H1 (cell line): Measurements from ENCODE around the gene HNRNPA1. TPM values are rescaled to one million over a fixed set of nuclear protein-coding genes. Genes with fewer than 3 reads are reported as not detected.

Experiments used
- BACH1 ChIP-seq: IDR thresholded peaks from 2 replicates; pipeline ENCODE4 v1.6.1; 2012; ENCODE audit warnings: low read length, improper control_type of control experiment
- CBX5 ChIP-seq: fragments of 300-800, 300-1000 bp; sonication (generic); IDR thresholded peaks from 2 replicates; pipeline ENCODE4 v1.7.1; 2016; ENCODE audit warnings: antibody characterized with exemption, low read length, low read depth
- CEBPB ChIP-seq: IDR thresholded peaks from 2 replicates; pipeline ENCODE4 v1.6.1; 2012; ENCODE audit warnings: low read depth, low read length
- GTF2F1 ChIP-seq: IDR thresholded peaks from 2 replicates; pipeline ENCODE4 v1.6.1; 2012; ENCODE audit warnings: low read depth, low read length, improper control_type of control experiment, borderline replicate concordance
- HDAC2 ChIP-seq, 2 experiments: fragments of 300-600 bp in 1 of 2; sonication (generic) in 1 of 2; IDR thresholded peaks; 2 replicates each; pipeline ENCODE4 v1.6.1; 2011 to 2012; ENCODE audit warnings: low read depth in 2 of 2, low read length in 2 of 2, mild to moderate bottlenecking in 2 of 2, moderate library complexity in 2 of 2, borderline replicate concordance in 1 of 2, inconsistent platforms in 1 of 2
- PHF8 ChIP-seq: fragments of 200-600 bp; sonication (generic); conservative IDR thresholded peaks from 2 replicates; pipeline ENCODE4 v1.7.1; 2012; ENCODE audit warnings: low read depth, mild to moderate bottlenecking, inconsistent platforms, low read length, moderate library complexity
- SIRT6 ChIP-seq: IDR thresholded peaks from one replicate; pipeline ENCODE4 v1.7.1; 2012; ENCODE audit warnings: low read length, inconsistent platforms
- SUZ12 ChIP-seq: fragments of 200-600 bp; sonication (generic); IDR thresholded peaks from 2 replicates; pipeline ENCODE4 v1.6.1; 2012; ENCODE audit warnings: mild to moderate bottlenecking, inconsistent platforms, low read length, moderate library complexity, mixed read lengths
- ZNF274 ChIP-seq: IDR thresholded peaks from 2 replicates; pipeline ENCODE4 v1.7.0; 2012; ENCODE audit warnings: low read length, borderline replicate concordance; ENCODE audit errors: extremely low read depth
- polyA plus RNA-seq, 7 experiments: library from polyadenylated mRNA; depleted of rRNA in 3 of 7; stranded (reverse) in 5 of 7; unstranded in 2 of 7; fragments of >200 nt in 5 of 7; fragments of 200-250 nt in 2 of 7; gene quantifications; 1 replicate in 5 of 7; 2 replicates in 1 of 7; 4 replicates in 1 of 7; pipeline versions ENCODE4 v1.2.1 to v1.2.3, GENCODE V29; 2011 to 2013; ENCODE audit warnings: missing spikeins in 2 of 7, mixed read lengths in 2 of 7
- total RNA-seq: library from RNA; stranded (reverse); fragmentation: NEBNext Ultra II Directional; extraction: Animal tissue kit (Norgen Biotek cat#: 25700); gene quantifications from 2 replicates; pipeline ENCODE4 v1.2.1, GENCODE V29; 2021
- TF ChIP-seq, protein P1 (sequence below): fragments of 300-600 bp; sonication (generic); IDR thresholded peaks from 2 replicates; pipeline ENCODE4 v1.7.1; 2012; ENCODE audit warnings: low read length, moderate library complexity, mild to moderate bottlenecking, inconsistent platforms; ENCODE audit not compliant: insufficient replicate concordance

The HNRNPA1 gene
- total and polyA plus RNA-seq, 2 of the 8 experiments (the other 6 are each of a cell fraction or from before 2014, with no cell fraction given) = 835 to 2,738 TPM

DNA sequence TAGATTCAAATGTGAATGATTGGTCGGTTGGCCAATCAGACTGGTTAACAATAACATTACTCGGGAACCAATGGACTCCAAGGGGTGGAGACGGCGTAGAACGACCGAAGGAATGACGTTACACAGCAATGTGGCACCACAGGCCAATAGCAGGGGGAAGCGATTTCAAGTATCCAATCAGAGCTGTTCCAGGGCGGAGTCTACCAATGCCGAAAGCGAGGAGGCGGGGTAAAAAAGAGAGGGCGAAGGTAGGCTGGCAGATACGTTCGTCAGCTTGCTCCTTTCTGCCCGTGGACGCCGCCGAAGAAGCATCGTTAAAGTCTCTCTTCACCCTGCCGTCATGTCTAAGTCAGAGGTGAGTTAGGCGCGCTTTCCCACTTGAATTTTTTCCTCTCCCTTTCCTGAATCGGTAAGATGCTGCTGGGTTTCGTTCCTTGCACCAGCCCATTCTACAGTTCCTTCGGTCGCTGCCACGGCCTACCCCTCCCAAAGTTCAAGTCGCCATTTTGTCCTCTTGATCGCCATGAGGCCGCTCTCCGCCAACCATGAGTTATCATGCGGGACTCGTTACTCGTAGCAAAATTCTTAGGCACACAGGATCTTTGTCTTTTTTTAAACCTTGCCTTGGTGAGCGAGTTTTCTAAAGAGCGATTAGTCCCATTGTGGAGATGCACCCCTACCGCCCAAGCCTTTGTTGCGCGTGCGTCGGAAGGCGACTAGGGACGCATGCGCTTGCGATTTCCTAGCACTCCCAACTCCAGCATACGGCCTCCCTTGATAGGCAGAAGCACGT is at the start of gene HNRNPA1 (continued):
- TF ChIP-seq BACH1 (no peak), PHF8 (peak; percentile 92), GTF2F1 (peak; percentile 98), SUZ12 (no peak), CEBPB (0 out of 2 replicates have a peak, but pooled peaks have one; percentile 41), SIRT6 (no peak), CBX5 (no peak), ZNF274 (no peak), HDAC2 (IDR thresholded peaks at IDR 0.05; ENCODE audit: borderline replicate concordance in 1 of 2, low read depth in 2 of 2, low read length in 2 of 2) (no peak)
- TF ChIP-seq, protein P1, sequence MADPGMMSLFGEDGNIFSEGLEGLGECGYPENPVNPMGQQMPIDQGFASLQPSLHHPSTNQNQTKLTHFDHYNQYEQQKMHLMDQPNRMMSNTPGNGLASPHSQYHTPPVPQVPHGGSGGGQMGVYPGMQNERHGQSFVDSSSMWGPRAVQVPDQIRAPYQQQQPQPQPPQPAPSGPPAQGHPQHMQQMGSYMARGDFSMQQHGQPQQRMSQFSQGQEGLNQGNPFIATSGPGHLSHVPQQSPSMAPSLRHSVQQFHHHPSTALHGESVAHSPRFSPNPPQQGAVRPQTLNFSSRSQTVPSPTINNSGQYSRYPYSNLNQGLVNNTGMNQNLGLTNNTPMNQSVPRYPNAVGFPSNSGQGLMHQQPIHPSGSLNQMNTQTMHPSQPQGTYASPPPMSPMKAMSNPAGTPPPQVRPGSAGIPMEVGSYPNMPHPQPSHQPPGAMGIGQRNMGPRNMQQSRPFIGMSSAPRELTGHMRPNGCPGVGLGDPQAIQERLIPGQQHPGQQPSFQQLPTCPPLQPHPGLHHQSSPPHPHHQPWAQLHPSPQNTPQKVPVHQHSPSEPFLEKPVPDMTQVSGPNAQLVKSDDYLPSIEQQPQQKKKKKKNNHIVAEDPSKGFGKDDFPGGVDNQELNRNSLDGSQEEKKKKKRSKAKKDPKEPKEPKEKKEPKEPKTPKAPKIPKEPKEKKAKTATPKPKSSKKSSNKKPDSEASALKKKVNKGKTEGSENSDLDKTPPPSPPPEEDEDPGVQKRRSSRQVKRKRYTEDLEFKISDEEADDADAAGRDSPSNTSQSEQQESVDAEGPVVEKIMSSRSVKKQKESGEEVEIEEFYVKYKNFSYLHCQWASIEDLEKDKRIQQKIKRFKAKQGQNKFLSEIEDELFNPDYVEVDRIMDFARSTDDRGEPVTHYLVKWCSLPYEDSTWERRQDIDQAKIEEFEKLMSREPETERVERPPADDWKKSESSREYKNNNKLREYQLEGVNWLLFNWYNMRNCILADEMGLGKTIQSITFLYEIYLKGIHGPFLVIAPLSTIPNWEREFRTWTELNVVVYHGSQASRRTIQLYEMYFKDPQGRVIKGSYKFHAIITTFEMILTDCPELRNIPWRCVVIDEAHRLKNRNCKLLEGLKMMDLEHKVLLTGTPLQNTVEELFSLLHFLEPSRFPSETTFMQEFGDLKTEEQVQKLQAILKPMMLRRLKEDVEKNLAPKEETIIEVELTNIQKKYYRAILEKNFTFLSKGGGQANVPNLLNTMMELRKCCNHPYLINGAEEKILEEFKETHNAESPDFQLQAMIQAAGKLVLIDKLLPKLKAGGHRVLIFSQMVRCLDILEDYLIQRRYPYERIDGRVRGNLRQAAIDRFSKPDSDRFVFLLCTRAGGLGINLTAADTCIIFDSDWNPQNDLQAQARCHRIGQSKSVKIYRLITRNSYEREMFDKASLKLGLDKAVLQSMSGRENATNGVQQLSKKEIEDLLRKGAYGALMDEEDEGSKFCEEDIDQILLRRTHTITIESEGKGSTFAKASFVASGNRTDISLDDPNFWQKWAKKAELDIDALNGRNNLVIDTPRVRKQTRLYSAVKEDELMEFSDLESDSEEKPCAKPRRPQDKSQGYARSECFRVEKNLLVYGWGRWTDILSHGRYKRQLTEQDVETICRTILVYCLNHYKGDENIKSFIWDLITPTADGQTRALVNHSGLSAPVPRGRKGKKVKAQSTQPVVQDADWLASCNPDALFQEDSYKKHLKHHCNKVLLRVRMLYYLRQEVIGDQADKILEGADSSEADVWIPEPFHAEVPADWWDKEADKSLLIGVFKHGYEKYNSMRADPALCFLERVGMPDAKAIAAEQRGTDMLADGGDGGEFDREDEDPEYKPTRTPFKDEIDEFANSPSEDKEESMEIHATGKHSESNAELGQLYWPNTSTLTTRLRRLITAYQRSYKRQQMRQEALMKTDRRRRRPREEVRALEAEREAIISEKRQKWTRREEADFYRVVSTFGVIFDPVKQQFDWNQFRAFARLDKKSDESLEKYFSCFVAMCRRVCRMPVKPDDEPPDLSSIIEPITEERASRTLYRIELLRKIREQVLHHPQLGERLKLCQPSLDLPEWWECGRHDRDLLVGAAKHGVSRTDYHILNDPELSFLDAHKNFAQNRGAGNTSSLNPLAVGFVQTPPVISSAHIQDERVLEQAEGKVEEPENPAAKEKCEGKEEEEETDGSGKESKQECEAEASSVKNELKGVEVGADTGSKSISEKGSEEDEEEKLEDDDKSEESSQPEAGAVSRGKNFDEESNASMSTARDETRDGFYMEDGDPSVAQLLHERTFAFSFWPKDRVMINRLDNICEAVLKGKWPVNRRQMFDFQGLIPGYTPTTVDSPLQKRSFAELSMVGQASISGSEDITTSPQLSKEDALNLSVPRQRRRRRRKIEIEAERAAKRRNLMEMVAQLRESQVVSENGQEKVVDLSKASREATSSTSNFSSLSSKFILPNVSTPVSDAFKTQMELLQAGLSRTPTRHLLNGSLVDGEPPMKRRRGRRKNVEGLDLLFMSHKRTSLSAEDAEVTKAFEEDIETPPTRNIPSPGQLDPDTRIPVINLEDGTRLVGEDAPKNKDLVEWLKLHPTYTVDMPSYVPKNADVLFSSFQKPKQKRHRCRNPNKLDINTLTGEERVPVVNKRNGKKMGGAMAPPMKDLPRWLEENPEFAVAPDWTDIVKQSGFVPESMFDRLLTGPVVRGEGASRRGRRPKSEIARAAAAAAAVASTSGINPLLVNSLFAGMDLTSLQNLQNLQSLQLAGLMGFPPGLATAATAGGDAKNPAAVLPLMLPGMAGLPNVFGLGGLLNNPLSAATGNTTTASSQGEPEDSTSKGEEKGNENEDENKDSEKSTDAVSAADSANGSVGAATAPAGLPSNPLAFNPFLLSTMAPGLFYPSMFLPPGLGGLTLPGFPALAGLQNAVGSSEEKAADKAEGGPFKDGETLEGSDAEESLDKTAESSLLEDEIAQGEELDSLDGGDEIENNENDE = no peak
